Daoy (cell line): ENCODE data around the gene DICER1. TPM values are rescaled to one million over a fixed set of nuclear protein-coding genes. Genes with fewer than 3 reads are reported as not detected.
"Not testable (repeated sequence)": the region's sequence is repeated elsewhere in the genome, so short reads cannot be mapped to it uniquely, and the experiment has no call there.

Source experiments
- DNase-seq: peaks from one replicate; pipeline ENCODE4 v3.0.0-alpha.2; 2015; ENCODE audit warnings: low read depth
- total RNA-seq: library from RNA; depleted of rRNA; stranded (reverse); fragments of >200 nt; shearing (Covaris generic); gene quantifications from 2 replicates; pipeline ENCODE4 v1.2.3, GENCODE V29; 2014; rRNA removed

DICER1 gene, protein sequence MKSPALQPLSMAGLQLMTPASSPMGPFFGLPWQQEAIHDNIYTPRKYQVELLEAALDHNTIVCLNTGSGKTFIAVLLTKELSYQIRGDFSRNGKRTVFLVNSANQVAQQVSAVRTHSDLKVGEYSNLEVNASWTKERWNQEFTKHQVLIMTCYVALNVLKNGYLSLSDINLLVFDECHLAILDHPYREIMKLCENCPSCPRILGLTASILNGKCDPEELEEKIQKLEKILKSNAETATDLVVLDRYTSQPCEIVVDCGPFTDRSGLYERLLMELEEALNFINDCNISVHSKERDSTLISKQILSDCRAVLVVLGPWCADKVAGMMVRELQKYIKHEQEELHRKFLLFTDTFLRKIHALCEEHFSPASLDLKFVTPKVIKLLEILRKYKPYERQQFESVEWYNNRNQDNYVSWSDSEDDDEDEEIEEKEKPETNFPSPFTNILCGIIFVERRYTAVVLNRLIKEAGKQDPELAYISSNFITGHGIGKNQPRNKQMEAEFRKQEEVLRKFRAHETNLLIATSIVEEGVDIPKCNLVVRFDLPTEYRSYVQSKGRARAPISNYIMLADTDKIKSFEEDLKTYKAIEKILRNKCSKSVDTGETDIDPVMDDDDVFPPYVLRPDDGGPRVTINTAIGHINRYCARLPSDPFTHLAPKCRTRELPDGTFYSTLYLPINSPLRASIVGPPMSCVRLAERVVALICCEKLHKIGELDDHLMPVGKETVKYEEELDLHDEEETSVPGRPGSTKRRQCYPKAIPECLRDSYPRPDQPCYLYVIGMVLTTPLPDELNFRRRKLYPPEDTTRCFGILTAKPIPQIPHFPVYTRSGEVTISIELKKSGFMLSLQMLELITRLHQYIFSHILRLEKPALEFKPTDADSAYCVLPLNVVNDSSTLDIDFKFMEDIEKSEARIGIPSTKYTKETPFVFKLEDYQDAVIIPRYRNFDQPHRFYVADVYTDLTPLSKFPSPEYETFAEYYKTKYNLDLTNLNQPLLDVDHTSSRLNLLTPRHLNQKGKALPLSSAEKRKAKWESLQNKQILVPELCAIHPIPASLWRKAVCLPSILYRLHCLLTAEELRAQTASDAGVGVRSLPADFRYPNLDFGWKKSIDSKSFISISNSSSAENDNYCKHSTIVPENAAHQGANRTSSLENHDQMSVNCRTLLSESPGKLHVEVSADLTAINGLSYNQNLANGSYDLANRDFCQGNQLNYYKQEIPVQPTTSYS (N-terminal part only)
- total RNA-seq, result 31.6 and 35.0 TPM in 2 replicates

- peak; percentile 98 for DNase-seq
Observed at GRCh38 chr14:95157327-95158189, at the start of gene DICER1. Gene DICER1, minus strand, starts transcription at chr14:95157529. Its CDS starts 24,071 bp downstream, at chr14:95133458.

GRCh38 chr14:95206534-95206933 lies 49.2 kb upstream of the DICER1 start:
- no peak for DNase-seq

DNA sequence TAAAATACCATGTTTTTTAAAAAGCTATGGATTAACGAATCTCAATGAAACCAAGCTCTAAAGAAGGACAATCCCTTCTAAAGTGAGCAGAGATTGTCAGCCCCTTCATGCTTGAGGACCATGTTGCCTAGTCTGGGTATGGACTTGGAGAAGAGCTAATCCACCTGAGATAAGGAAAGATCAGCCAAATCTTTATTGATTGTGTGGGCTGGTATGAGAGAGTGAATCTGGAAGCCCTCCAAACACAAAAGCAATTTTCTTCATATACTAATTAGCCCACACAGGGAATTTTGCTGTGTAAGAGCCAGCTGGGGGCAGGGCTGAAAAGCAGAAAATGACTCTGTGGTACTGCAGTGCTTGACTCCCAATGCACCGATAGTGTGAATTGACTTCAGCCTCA lies 47.4 kb upstream of the DICER1 start:
- no peak for DNase-seq

- not testable (repeated sequence) for DNase-seq
Observed at GRCh38 chr14:95201745-95202144, 44.4 kb upstream of the DICER1 start.

DNA sequence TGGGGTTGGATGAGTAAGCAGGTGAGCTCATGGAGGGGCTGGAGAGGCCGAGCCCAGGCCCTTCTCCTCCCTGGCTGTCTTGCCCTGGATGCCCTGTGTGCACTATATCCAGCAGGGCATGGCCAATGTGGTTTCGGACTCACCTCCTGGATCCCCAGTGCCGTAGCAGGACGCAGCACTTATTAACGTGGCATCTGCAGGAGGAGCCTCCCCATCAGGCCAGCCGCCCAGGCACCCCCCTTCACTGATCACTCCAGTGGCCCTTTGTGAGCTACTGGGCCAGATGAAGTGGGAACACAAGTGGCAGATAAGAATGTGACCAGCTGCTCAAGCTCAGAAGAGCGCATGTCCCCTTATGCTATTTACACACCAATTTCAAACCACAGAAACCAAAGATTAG lies 43.1 kb upstream of the DICER1 start:
- peak; percentile 18 for DNase-seq

- DNase-seq, result no peak
Observed at GRCh38 chr14:95199298-95199983, 42.1 kb upstream of the DICER1 start.

DNA sequence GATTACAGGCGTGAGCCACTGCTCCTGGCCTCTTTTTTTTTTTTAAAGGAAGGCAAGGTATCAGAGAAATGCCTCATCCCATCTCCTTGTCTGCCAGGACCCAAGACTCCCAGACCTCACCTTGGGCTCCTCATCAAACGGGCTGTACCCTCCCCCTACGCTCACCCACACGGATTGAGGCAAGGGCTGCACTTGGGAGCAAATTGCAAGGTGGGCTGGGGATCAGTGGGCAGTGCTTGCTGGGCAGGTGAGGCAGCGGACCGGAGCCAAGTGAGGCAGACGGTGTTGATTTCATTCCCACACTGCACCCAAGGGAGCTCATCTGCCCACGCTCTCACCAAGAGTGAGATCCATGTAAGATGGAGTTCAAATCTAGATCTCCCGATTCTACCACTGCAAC lies 41.0 kb upstream of the DICER1 start:
- no peak for DNase-seq

DNA sequence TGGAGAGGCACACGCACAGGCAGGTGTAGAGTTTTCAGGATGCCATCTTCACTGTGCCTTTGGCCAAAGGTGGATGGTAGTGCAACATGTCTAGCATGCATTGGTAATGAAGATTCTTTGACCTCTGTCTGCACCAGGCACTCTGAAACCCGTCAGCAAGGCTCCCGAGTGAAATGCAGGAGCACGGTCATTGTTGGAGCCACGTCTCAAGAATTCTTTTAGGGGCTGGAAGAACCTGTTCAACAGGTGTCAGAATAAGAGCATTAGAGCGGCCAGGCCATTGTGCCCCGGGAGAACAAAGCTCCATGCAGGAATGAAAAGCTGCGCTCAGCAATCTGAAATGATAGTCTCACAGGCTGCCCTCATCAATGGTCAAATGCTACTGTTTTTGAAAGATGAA lies 40.2 kb upstream of the DICER1 start:
- DNase-seq, result no peak

- DNase-seq, result no peak
Observed at GRCh38 chr14:95196826-95197545, 39.7 kb upstream of the DICER1 start.

DNA sequence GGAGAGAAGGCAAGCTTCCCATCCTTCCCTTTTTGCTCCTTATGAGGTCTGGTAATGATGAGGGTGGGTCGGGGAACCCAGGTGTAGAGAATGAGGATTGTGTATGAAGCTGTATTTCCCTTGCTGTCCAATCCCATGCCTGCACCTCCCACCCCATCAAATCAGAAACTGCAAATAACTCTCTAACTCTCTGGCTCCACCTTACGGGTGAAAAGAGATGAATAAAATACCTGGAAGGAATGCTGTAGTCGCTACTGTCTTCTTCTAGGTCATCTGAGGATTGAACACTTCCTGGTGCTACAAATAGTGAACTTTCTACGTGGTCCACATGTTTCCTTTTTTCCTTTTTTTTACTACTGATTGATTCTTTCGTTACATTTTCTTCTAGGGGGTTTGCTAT lies 38.9 kb upstream of the DICER1 start:
- no peak for DNase-seq

DNA sequence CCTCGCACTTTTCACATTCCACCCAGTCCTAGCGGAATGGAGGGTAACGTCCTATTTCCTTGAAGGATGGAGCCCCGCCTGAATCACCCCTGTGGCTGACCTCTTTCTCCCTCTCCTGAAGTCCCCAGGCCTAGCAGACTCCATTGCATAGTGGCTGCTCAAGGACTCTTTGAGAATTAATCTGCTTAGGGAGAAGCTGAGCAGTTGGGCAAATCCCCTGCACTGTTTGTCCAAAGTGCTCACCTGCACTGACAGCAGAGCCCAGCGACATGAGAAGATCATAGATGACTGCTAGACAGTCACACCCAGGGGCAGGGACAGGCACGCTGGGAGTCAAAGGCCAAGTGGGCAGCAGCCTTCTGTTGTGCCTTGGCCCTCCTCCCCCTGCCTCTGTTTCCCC lies 37.7 kb upstream of the DICER1 start:
- DNase-seq, result no peak

DNA sequence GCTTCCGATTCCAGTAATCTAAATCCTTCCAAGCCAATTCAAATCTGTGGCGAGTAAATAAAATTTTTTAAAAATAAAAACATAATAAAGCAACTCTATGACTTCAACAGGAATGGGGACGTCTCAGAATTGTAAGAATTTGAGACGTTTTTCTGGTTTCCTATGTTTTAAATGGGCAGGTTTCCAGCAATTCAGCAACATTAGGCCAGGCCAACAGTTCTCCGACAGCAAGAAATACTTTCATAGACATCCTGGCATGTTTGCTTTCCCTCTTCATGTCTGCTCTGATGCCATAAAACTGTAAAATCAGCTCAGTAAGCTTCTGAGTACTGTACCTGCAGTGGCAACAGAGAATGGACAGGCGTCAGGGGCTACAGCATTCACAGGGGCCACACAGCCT lies 35.8 kb upstream of the DICER1 start:
- DNase-seq, result no peak

- DNase-seq, result no peak
Observed at GRCh38 chr14:95192311-95192710, 35.0 kb upstream of the DICER1 start.

DNA sequence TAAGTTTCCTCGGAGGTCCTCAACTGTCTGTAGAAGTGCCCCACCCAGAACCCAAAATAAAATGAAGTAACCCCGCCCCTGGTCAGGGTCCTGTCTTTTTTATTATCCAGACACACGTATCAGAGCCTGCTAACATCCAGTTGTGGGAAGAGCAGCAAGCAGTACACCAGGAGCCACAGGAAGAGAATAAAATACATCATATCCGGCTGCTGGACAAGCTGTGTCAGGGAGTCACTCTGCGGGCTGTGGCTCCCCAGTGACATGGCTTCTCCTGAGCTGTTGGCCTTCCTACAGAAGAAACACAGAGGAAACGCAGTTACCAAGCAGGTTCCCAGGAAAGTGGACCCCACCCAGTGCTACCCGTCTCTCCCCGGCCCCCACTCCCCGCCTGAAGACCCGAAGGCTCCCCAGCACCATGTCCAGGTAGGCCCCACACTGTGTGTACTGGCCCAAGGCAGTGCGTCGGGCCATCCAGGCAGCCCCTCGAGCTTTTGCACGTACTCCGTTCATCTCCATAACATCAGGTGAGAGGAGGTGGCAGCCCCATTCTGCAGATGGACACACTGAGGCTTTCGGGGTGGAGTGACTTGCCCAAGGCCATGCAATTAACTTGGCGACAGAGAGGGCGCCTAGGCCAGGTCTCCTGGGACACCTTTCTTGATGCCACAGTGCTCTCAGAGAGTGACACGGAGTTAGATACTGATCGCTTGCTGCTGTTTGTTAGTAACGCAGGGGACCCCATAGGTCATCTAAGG lies 34.3 kb upstream of the DICER1 start:
- no peak for DNase-seq

DNA sequence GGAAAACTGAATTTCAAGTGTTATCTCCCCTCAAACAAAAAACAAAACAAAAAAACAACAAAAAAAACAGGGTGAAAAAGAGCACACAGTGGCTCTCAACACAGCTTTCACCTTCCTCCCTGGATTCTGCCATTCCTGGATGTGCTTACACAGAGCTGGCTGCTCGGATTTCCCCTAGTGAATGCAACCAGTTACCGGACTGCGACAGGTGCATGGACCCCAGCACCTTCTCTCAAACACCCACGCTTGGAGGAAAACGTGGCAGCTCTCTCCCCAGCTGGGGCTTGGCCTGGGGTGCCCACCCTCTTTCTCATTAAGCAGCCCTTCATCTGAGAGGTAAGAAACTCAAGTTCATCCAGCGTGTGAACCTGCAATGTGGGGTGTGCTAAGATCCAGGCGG lies 33.5 kb upstream of the DICER1 start:
- no peak for DNase-seq

GRCh38 chr14:95190346-95190840 lies 33.1 kb upstream of the DICER1 start:
- DNase-seq, result no peak

DNA sequence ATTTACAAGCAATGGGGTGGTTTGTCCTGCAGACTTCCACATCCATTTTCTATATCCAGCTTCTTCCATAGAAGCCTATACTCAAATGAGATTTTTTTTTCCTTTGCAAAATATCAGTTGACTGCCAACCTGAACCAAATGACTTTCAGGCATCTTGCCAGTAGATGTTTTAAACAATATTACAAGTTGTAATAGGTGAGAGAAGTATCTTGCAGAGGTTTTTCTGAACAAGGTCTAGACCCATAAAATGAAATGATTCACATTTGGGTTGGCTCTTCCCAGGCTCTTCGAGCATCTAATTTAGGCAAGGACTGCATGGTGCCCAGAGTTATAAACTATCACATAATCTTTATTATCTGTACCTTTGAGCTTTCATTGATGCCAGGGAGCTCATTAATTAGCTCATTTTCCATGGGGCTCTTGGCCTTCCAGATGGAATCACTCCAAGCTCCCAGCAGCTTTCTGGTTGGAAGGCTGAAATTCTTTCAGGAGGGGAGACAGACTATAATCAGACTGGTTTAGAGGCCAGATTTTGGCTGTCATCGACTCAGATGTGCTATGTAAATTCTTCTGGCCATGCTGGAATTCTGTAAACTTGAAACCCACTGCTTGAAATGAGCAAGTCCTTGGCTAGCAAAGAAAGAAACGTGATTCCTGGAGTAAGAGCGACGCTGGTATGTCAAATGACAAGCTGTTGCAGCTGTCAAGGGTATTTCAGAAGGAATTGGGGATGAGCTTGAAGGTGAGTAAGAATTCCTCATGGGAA lies 32.2 kb upstream of the DICER1 start:
- no peak for DNase-seq

DNA sequence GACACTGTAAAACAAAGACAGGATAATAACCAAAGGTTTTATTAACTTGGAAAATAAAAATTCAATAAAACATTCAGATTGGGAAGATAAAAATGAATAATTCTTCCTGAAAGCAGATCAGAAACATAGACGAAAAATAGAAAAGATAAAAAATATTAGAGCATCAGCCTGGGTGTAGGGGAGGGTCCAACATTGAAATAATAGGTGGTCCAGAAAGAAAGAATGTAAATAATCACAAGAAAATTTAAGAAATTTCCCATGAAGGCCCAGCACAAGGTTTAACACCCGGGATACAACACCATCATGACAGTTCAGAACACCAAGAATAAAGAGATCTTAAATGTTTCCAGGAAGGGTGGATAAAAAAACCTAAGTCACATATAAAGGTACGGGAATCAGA lies 31.1 kb upstream of the DICER1 start:
- DNase-seq, result no peak
